GM12878 (cell line): ENCODE data around the gene RPS10. TPM values are rescaled to one million over a fixed set of nuclear protein-coding genes. Genes with fewer than 3 reads are reported as not detected.

Experiments used
- BMI1 ChIP-seq: fragments of 450-650 bp; IDR thresholded peaks from 2 replicates; pipeline ENCODE4 v1.6.1; 2016; ENCODE audit warnings: mild to moderate bottlenecking, moderate library complexity, borderline replicate concordance
- CBX5 ChIP-seq: sonication (generic); IDR thresholded peaks from 2 replicates; pipeline ENCODE4 v1.6.1; 2016; ENCODE audit warnings: low read depth, moderate library complexity, mild to moderate bottlenecking, inconsistent platforms
- CEBPB ChIP-seq, 2 experiments: fragments of 150-350 bp in 1 of 2; IDR thresholded peaks; 2 replicates each; pipeline ENCODE4 v1.6.1; 2012 to 2014; ENCODE audit warnings: low read depth in 2 of 2, low read length in 2 of 2, borderline replicate concordance in 1 of 2, inconsistent platforms in 1 of 2
- MEF2B ChIP-seq: fragments of 450-650 bp; IDR thresholded peaks from 2 replicates; pipeline ENCODE4 v1.6.1; 2018; ENCODE audit warnings: mild to moderate bottlenecking, moderate library complexity; ENCODE audit not compliant: partially characterized antibody, poor library complexity, severe bottlenecking
- MXI1 ChIP-seq: fragments of 150-350 bp; IDR thresholded peaks from 2 replicates; pipeline ENCODE4 v1.6.1; 2011; ENCODE audit warnings: low read depth, mild to moderate bottlenecking, inconsistent platforms, low read length, improper control_type of control experiment
- NFYB ChIP-seq: IDR thresholded peaks from 2 replicates; pipeline ENCODE4 v1.6.1; 2011; ENCODE audit warnings: low read depth, mild to moderate bottlenecking, low read length, improper control_type of control experiment, moderate library complexity; ENCODE audit not compliant: insufficient read depth
- SMAD5 ChIP-seq: IDR thresholded peaks from 2 replicates; pipeline ENCODE4 v1.6.1; 2016; ENCODE audit warnings: antibody characterized with exemption, low read depth
- SREBF2 ChIP-seq: IDR thresholded peaks from 2 replicates; pipeline ENCODE4 v1.6.1; 2012; ENCODE audit warnings: mild to moderate bottlenecking, low read length
- ZSCAN29 ChIP-seq: fragments of 450-650 bp; IDR thresholded peaks from 2 replicates; pipeline ENCODE4 v1.6.1; 2017; ENCODE audit warnings: mild to moderate bottlenecking, moderate library complexity
- polyA plus RNA-seq, 11 experiments: library from polyadenylated mRNA; depleted of rRNA in 4 of 11; unstranded in 6 of 11; stranded (reverse) in 5 of 11; fragments of >200 nt; fragmentation: Nextera tagmentation in 4 of 11; fragmentation: Illumina TruSeq in 1 of 11; extraction: Ambion mirVana in 4 of 11; extraction: Trizol in 1 of 11; gene quantifications; 1 replicate in 1 of 11; 2 replicates in 10 of 11; pipeline versions ENCODE4 v1.2.1 to v1.2.3, GENCODE V29; 2011 to 2016; ENCODE audit warnings: inconsistent platforms in 2 of 11, missing spikeins in 2 of 11, low read depth in 1 of 11
- total RNA-seq, 4 experiments: library from RNA; depleted of rRNA in 3 of 4; stranded (reverse); fragments of >200 nt in 3 of 4; fragmentation: Illumina TruSeq in 1 of 4; extraction: Trizol in 1 of 4; gene quantifications; 2 replicates each; pipeline versions ENCODE4 v1.2.1 to v1.2.3, GENCODE V29; 2013 to 2021
- TF ChIP-seq, protein P1 (sequence below): fragments of 450-650 bp; IDR thresholded peaks from 2 replicates; pipeline ENCODE4 v1.6.1; 2018; ENCODE audit warnings: borderline replicate concordance, mild to moderate bottlenecking; ENCODE audit not compliant: partially characterized antibody
- TF ChIP-seq, protein P2 (sequence below): IDR thresholded peaks from 2 replicates; pipeline ENCODE4 v1.6.1; 2012; ENCODE audit warnings: improper control_type of control experiment, low read depth, low read length; ENCODE audit not compliant: insufficient replicate concordance
- TF ChIP-seq, protein P3 (sequence below): IDR thresholded peaks from 2 replicates; pipeline ENCODE4 v1.6.1; 2012; ENCODE audit warnings: low read depth, low read length, improper control_type of control experiment
- TF ChIP-seq, protein P4 (sequence below): fragments of 450-650 bp; IDR thresholded peaks from 2 replicates; pipeline ENCODE4 v1.6.1; 2017; ENCODE audit warnings: mild to moderate bottlenecking

The RPS10 gene
- total and polyA plus RNA-seq, 10 of the 15 experiments (the other 5 are each of a cell fraction or from before 2014, with no cell fraction given) = 1,546 to 3,970 (median 2,813) TPM

DNA sequence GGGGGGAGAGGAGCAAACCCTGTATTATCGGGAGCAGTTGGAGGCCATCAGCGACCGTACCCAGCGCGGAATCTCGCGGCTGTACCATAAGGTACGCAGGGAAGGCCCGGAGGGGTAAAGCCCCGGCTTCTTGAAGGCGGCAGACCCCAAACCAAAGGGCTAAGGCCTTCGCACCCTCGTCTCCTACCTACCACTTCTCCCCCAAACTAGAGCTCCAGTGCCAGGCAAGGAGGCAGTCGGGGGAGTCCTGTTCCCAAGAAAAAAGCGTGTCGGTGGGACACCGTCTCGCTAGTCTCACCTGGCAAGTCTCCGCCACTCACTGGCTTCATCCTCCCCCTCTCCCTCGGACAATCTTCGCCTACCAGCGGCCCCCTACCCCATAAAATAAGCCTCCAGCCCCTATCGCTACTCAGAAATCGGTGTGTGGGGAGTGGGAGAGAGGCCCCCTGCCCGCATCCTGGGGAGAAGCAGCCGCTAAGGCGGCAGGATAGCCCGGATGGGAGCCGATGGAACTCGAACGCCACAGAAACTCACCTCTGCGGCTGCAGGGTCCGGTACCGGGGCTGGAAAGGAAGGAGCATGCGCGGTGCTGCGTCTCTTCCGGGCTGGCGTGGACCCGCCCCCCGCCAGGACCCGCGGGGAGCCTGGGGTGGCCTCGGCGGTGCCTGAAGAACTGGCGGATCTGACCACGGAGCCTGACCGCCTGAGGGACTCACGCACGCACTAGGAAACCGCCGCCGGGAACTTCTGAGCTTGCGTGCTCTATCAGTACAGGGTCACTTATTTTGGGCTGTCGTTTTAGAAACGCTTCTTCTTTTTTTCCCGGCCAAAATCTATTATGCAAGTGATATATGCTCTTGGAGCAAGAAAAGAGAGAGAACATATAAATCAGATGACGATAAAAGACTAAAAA lies at the start of gene RPS10 (continued):
- TF ChIP-seq, protein P1, sequence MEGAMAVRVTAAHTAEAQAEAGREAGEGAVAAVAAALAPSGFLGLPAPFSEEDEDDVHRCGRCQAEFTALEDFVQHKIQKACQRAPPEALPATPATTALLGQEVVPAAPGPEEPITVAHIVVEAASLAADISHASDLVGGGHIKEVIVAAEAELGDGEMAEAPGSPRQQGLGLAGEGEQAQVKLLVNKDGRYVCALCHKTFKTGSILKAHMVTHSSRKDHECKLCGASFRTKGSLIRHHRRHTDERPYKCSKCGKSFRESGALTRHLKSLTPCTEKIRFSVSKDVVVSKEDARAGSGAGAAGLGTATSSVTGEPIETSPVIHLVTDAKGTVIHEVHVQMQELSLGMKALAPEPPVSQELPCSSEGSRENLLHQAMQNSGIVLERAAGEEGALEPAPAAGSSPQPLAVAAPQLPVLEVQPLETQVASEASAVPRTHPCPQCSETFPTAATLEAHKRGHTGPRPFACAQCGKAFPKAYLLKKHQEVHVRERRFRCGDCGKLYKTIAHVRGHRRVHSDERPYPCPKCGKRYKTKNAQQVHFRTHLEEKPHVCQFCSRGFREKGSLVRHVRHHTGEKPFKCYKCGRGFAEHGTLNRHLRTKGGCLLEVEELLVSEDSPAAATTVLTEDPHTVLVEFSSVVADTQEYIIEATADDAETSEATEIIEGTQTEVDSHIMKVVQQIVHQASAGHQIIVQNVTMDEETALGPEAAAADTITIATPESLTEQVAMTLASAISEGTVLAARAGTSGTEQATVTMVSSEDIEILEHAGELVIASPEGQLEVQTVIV = peak; percentile 71
- TF ChIP-seq, protein P2, sequence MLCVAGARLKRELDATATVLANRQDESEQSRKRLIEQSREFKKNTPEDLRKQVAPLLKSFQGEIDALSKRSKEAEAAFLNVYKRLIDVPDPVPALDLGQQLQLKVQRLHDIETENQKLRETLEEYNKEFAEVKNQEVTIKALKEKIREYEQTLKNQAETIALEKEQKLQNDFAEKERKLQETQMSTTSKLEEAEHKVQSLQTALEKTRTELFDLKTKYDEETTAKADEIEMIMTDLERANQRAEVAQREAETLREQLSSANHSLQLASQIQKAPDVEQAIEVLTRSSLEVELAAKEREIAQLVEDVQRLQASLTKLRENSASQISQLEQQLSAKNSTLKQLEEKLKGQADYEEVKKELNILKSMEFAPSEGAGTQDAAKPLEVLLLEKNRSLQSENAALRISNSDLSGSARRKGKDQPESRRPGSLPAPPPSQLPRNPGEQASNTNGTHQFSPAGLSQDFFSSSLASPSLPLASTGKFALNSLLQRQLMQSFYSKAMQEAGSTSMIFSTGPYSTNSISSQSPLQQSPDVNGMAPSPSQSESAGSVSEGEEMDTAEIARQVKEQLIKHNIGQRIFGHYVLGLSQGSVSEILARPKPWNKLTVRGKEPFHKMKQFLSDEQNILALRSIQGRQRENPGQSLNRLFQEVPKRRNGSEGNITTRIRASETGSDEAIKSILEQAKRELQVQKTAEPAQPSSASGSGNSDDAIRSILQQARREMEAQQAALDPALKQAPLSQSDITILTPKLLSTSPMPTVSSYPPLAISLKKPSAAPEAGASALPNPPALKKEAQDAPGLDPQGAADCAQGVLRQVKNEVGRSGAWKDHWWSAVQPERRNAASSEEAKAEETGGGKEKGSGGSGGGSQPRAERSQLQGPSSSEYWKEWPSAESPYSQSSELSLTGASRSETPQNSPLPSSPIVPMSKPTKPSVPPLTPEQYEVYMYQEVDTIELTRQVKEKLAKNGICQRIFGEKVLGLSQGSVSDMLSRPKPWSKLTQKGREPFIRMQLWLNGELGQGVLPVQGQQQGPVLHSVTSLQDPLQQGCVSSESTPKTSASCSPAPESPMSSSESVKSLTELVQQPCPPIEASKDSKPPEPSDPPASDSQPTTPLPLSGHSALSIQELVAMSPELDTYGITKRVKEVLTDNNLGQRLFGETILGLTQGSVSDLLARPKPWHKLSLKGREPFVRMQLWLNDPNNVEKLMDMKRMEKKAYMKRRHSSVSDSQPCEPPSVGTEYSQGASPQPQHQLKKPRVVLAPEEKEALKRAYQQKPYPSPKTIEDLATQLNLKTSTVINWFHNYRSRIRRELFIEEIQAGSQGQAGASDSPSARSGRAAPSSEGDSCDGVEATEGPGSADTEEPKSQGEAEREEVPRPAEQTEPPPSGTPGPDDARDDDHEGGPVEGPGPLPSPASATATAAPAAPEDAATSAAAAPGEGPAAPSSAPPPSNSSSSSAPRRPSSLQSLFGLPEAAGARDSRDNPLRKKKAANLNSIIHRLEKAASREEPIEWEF = no peak
- TF ChIP-seq BMI1 (no peak), CEBPB (IDR thresholded peaks at IDR 0.05; ENCODE audit: borderline replicate concordance in 1 of 2, low read depth in 2 of 2, low read length in 2 of 2) (no peak), NFYB (no peak), MXI1 (peak; percentile 71), SREBF2 (no peak), CBX5 (no peak), SMAD5 (peak; percentile 90), MEF2B (peak; percentile 33), ZSCAN29 (0 out of 2 replicates have a peak, but pooled peaks have one; percentile 4)
- TF ChIP-seq, protein P3, sequence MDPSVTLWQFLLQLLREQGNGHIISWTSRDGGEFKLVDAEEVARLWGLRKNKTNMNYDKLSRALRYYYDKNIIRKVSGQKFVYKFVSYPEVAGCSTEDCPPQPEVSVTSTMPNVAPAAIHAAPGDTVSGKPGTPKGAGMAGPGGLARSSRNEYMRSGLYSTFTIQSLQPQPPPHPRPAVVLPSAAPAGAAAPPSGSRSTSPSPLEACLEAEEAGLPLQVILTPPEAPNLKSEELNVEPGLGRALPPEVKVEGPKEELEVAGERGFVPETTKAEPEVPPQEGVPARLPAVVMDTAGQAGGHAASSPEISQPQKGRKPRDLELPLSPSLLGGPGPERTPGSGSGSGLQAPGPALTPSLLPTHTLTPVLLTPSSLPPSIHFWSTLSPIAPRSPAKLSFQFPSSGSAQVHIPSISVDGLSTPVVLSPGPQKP = 0 out of 2 replicates have a peak, but pooled peaks have one; percentile 48
- TF ChIP-seq, protein P4, sequence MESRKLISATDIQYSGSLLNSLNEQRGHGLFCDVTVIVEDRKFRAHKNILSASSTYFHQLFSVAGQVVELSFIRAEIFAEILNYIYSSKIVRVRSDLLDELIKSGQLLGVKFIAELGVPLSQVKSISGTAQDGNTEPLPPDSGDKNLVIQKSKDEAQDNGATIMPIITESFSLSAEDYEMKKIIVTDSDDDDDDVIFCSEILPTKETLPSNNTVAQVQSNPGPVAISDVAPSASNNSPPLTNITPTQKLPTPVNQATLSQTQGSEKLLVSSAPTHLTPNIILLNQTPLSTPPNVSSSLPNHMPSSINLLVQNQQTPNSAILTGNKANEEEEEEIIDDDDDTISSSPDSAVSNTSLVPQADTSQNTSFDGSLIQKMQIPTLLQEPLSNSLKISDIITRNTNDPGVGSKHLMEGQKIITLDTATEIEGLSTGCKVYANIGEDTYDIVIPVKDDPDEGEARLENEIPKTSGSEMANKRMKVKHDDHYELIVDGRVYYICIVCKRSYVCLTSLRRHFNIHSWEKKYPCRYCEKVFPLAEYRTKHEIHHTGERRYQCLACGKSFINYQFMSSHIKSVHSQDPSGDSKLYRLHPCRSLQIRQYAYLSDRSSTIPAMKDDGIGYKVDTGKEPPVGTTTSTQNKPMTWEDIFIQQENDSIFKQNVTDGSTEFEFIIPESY = no peak; the same call in 1 of the 2 replicates
